GM12878 (cell line): Measurements from ENCODE around the gene ENG.

ENCODE experiments used
- TF ChIP-seq, protein P1 (sequence below), 3 experiments: IDR thresholded peaks in 2 of 3; conservative IDR thresholded peaks in 1 of 3; 2 replicates each; pipeline ENCODE4 v1.5.1; 2011; ENCODE audit warnings: low read depth in 3 of 3, low read length in 3 of 3, mild to moderate bottlenecking in 3 of 3, control low read depth in 2 of 3, moderate library complexity in 2 of 3, inconsistent platforms in 1 of 3, mixed read lengths in 1 of 3; ENCODE audit not compliant: control insufficient read depth in 2 of 3, insufficient read depth in 1 of 3; ENCODE audit errors: extremely low read depth in 1 of 3
- TF ChIP-seq, protein P2 (sequence below): fragments of 450-650 bp; formaldehyde crosslinking; IDR thresholded peaks from 2 replicates; pipeline ENCODE4 v1.4.0; 2020; ENCODE audit warnings: mild to moderate bottlenecking, moderate library complexity

DNA sequence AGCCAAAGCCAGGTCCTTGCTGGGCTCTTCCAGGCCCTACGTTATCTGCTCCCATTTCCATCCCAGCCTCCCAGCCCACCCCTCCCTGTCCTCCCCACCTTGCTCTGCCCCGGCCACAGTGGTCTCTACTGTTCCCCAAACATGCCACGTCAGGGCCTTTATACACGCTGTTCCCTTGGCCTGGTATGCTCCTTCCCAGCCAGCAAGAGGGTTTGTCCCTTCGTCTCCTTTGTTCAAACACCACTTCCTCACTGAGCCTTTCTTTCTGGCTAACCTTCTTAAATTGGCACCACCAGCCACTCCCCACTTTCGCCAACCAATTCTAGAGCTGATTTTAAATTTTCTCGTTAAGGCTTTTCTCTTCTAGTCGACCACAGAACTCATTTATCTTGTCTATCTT, 85.8 kb downstream of the ENG start:
- TF ChIP-seq, protein P1, sequence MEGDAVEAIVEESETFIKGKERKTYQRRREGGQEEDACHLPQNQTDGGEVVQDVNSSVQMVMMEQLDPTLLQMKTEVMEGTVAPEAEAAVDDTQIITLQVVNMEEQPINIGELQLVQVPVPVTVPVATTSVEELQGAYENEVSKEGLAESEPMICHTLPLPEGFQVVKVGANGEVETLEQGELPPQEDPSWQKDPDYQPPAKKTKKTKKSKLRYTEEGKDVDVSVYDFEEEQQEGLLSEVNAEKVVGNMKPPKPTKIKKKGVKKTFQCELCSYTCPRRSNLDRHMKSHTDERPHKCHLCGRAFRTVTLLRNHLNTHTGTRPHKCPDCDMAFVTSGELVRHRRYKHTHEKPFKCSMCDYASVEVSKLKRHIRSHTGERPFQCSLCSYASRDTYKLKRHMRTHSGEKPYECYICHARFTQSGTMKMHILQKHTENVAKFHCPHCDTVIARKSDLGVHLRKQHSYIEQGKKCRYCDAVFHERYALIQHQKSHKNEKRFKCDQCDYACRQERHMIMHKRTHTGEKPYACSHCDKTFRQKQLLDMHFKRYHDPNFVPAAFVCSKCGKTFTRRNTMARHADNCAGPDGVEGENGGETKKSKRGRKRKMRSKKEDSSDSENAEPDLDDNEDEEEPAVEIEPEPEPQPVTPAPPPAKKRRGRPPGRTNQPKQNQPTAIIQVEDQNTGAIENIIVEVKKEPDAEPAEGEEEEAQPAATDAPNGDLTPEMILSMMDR (IDR thresholded peaks at IDR 0.05 in 2 of 3, conservative IDR thresholded peaks at IDR 0.05 in 1 of 3; ENCODE audit: control insufficient read depth in 2 of 3, extremely low read depth in 1 of 3, insufficient read depth in 1 of 3, low read depth in 3 of 3, low read length in 3 of 3), result no peak
- TF ChIP-seq, protein P2, sequence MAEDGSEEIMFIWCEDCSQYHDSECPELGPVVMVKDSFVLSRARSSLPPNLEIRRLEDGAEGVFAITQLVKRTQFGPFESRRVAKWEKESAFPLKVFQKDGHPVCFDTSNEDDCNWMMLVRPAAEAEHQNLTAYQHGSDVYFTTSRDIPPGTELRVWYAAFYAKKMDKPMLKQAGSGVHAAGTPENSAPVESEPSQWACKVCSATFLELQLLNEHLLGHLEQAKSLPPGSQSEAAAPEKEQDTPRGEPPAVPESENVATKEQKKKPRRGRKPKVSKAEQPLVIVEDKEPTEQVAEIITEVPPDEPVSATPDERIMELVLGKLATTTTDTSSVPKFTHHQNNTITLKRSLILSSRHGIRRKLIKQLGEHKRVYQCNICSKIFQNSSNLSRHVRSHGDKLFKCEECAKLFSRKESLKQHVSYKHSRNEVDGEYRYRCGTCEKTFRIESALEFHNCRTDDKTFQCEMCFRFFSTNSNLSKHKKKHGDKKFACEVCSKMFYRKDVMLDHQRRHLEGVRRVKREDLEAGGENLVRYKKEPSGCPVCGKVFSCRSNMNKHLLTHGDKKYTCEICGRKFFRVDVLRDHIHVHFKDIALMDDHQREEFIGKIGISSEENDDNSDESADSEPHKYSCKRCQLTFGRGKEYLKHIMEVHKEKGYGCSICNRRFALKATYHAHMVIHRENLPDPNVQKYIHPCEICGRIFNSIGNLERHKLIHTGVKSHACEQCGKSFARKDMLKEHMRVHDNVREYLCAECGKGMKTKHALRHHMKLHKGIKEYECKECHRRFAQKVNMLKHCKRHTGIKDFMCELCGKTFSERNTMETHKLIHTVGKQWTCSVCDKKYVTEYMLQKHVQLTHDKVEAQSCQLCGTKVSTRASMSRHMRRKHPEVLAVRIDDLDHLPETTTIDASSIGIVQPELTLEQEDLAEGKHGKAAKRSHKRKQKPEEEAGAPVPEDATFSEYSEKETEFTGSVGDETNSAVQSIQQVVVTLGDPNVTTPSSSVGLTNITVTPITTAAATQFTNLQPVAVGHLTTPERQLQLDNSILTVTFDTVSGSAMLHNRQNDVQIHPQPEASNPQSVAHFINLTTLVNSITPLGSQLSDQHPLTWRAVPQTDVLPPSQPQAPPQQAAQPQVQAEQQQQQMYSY (CRISPR knock-in tag), result no peak
